ENCODE measurements around the gene ZNF248. TPM values are rescaled to one million over a fixed set of nuclear protein-coding genes. Genes with fewer than 3 reads are reported as not detected.
"Not testable (repeated sequence)": the region's sequence is repeated elsewhere in the genome, so short reads cannot be mapped to it uniquely, and the experiment has no call there.

The ZNF248 gene
- total RNA-seq, 1 donor from 2014 or later, result 0.75 TPM

GRCh38 chr10:37747081-37747480, 110.3 kb downstream of the ZNF248 start:
- no peaks in the 10 kb centered on the region for H3K27me3 ChIP-seq (ENCODE audit: insufficient read depth, low read length)
- H3K79me2 ChIP-seq (ENCODE audit: insufficient read depth, low read length), result no peaks in the 10 kb centered on the region
- H3K36me3 ChIP-seq (ENCODE audit: insufficient read depth, low read length), result no peaks in the 10 kb centered on the region
- H3K27ac ChIP-seq (ENCODE audit: low read depth, low read length), result no peak overlapping the region
- no peaks in the 10 kb centered on the region for H3K4me1 ChIP-seq (ENCODE audit: insufficient read depth, low read length)
- H3K4me3 ChIP-seq (ENCODE audit: insufficient read depth, low read depth, low read length), result no peak overlapping the region
- TF ChIP-seq CTCF (IDR thresholded peaks at IDR 0.05; ENCODE audit: insufficient read depth, low read depth, low read length), result no peak
- TF ChIP-seq EZH2 (IDR thresholded peaks at IDR 0.05; ENCODE audit: insufficient read depth, low read length), result no peak
- no peaks in the 10 kb centered on the region for H3K9me3 ChIP-seq (ENCODE audit: insufficient read depth, low read depth, low read length)
- H3K9me3 Mint-ChIP-seq (ENCODE audit: unreplicated experiment), result peaks cover 15% of the 10 kb centered on the region
- H4K20me1 ChIP-seq (ENCODE audit: insufficient read depth, low read length), result no peaks in the 10 kb centered on the region
- no peaks in the 10 kb centered on the region for H3K36me3 Mint-ChIP-seq (ENCODE audit: low read depth, unreplicated experiment)
- H3K27ac Mint-ChIP-seq (ENCODE audit: unreplicated experiment), result no peak overlapping the region
- DNase-seq (ENCODE audit: low read depth) (no peak), FAIRE-seq (no peak)
- no peak overlapping the region for H3K4me2 ChIP-seq (ENCODE audit: low read length)
- H3K4me1 Mint-ChIP-seq (ENCODE audit: low read depth, unreplicated experiment), result no peaks in the 10 kb centered on the region
- H3K4me3 Mint-ChIP-seq (ENCODE audit: unreplicated experiment), result no peak overlapping the region
- H3K27me3 Mint-ChIP-seq (ENCODE audit: low read depth, unreplicated experiment), result no peaks in the 10 kb centered on the region
- H3K9ac ChIP-seq (ENCODE audit: low read length), result no peak overlapping the region
- no peak overlapping the region for H2AFZ ChIP-seq (ENCODE audit: low read depth, low read length)

- no peaks in the 10 kb centered on the region for H4K20me1 ChIP-seq (ENCODE audit: insufficient read depth, low read length)
- Mint-ChIP-seq H3K36me3 (ENCODE audit: low read depth, unreplicated experiment) (no peaks in the 10 kb centered on the region), H3K27me3 (ENCODE audit: low read depth, unreplicated experiment) (no peaks in the 10 kb centered on the region), H3K9me3 (ENCODE audit: unreplicated experiment) (peaks cover 23% of the 10 kb centered on the region), H3K4me3 (ENCODE audit: unreplicated experiment) (no peak overlapping the region), H3K27ac (ENCODE audit: unreplicated experiment) (no peak overlapping the region), H3K4me1 (ENCODE audit: low read depth, unreplicated experiment) (no peaks in the 10 kb centered on the region)
- H3K4me2 ChIP-seq (ENCODE audit: low read length), result no peak overlapping the region
- H3K4me1 ChIP-seq (ENCODE audit: insufficient read depth, low read length), result no peaks in the 10 kb centered on the region
- H3K36me3 ChIP-seq (ENCODE audit: insufficient read depth, low read length), result no peaks in the 10 kb centered on the region
- no peaks in the 10 kb centered on the region for H3K27me3 ChIP-seq (ENCODE audit: insufficient read depth, low read length)
- H3K79me2 ChIP-seq (ENCODE audit: insufficient read depth, low read length), result no peaks in the 10 kb centered on the region
- no peak overlapping the region for H2AFZ ChIP-seq (ENCODE audit: low read depth, low read length)
- H3K9ac ChIP-seq (ENCODE audit: low read length), result no peak overlapping the region
- no peak overlapping the region for H3K27ac ChIP-seq (ENCODE audit: low read depth, low read length)
- peaks cover 5% of the 10 kb centered on the region for H3K9me3 ChIP-seq (ENCODE audit: insufficient read depth, low read depth, low read length)
- FAIRE-seq, result no peak
- no peak overlapping the region for H3K4me3 ChIP-seq (ENCODE audit: insufficient read depth, low read depth, low read length)
- DNase-seq (ENCODE audit: low read depth), result no peak
- TF ChIP-seq EZH2 (IDR thresholded peaks at IDR 0.05; ENCODE audit: insufficient read depth, low read length) (no peak), CTCF (IDR thresholded peaks at IDR 0.05; ENCODE audit: insufficient read depth, low read depth, low read length) (no peak)
These were observed 115.6 kb downstream of the ZNF248 start for GRCh38 chr10:37741831-37742230.

GRCh38 chr10:37739181-37739580, 118.2 kb downstream of the ZNF248 start:
- H3K36me3 ChIP-seq (ENCODE audit: insufficient read depth, low read length), result no peaks in the 10 kb centered on the region
- TF ChIP-seq CTCF (IDR thresholded peaks at IDR 0.05; ENCODE audit: insufficient read depth, low read depth, low read length), result no peak
- no peak for TF ChIP-seq EZH2 (IDR thresholded peaks at IDR 0.05; ENCODE audit: insufficient read depth, low read length)
- Mint-ChIP-seq H3K4me1 (ENCODE audit: low read depth, unreplicated experiment) (no peaks in the 10 kb centered on the region), H3K9me3 (ENCODE audit: unreplicated experiment) (peaks cover 32% of the 10 kb centered on the region), H3K27me3 (ENCODE audit: low read depth, unreplicated experiment) (no peaks in the 10 kb centered on the region), H3K4me3 (ENCODE audit: unreplicated experiment) (no peak overlapping the region), H3K36me3 (ENCODE audit: low read depth, unreplicated experiment) (no peaks in the 10 kb centered on the region), H3K27ac (ENCODE audit: unreplicated experiment) (no peak overlapping the region)
- H3K9me3 ChIP-seq (ENCODE audit: insufficient read depth, low read depth, low read length), result peaks cover 5% of the 10 kb centered on the region
- no peak for FAIRE-seq
- no peak overlapping the region for H3K27ac ChIP-seq (ENCODE audit: low read depth, low read length)
- H3K4me1 ChIP-seq (ENCODE audit: insufficient read depth, low read length), result no peaks in the 10 kb centered on the region
- H2AFZ ChIP-seq (ENCODE audit: low read depth, low read length), result no peak overlapping the region
- no peaks in the 10 kb centered on the region for H3K79me2 ChIP-seq (ENCODE audit: insufficient read depth, low read length)
- H3K4me3 ChIP-seq (ENCODE audit: insufficient read depth, low read depth, low read length), result no peak overlapping the region
- H3K27me3 ChIP-seq (ENCODE audit: insufficient read depth, low read length), result no peaks in the 10 kb centered on the region
- H4K20me1 ChIP-seq (ENCODE audit: insufficient read depth, low read length), result no peaks in the 10 kb centered on the region
- no peak overlapping the region for H3K4me2 ChIP-seq (ENCODE audit: low read length)
- no peak overlapping the region for H3K9ac ChIP-seq (ENCODE audit: low read length)
- no peak for DNase-seq (ENCODE audit: low read depth)

GRCh38 chr10:37738241-37738640, 119.2 kb downstream of the ZNF248 start:
- H3K9me3 Mint-ChIP-seq (ENCODE audit: unreplicated experiment), result peaks cover 33% of the 10 kb centered on the region
- H3K27ac ChIP-seq (ENCODE audit: low read depth, low read length); H3K9me3 ChIP-seq (ENCODE audit: insufficient read depth, low read depth, low read length): not testable (repeated sequence)

More at GRCh38 chr10:37738241-37738640, 119.2 kb downstream of the ZNF248 start:
- not testable (repeated sequence) for DNase-seq (ENCODE audit: low read depth); H3K36me3 ChIP-seq (ENCODE audit: insufficient read depth, low read length); FAIRE-seq; H3K36me3 Mint-ChIP-seq (ENCODE audit: low read depth, unreplicated experiment); H3K79me2 ChIP-seq (ENCODE audit: insufficient read depth, low read length); H3K27me3 Mint-ChIP-seq (ENCODE audit: low read depth, unreplicated experiment); H3K9ac ChIP-seq (ENCODE audit: low read length); H3K4me3 ChIP-seq (ENCODE audit: insufficient read depth, low read depth, low read length); H3K4me3 Mint-ChIP-seq (ENCODE audit: unreplicated experiment); H2AFZ ChIP-seq (ENCODE audit: low read depth, low read length); H3K4me1 ChIP-seq (ENCODE audit: insufficient read depth, low read length); H3K4me1 Mint-ChIP-seq (ENCODE audit: low read depth, unreplicated experiment); H3K27me3 ChIP-seq (ENCODE audit: insufficient read depth, low read length); H4K20me1 ChIP-seq (ENCODE audit: insufficient read depth, low read length); H3K4me2 ChIP-seq (ENCODE audit: low read length); H3K27ac Mint-ChIP-seq (ENCODE audit: unreplicated experiment)

All from astrocyte (in vitro differentiated cells and primary cell).